ENCODE results near the gene ADARB2. TPM values are rescaled to one million over a fixed set of nuclear protein-coding genes. Genes with fewer than 3 reads are reported as not detected.

Gene ADARB2
- total RNA-seq, 1 donor from 2014 or later = 38.7 TPM

- Mint-ChIP-seq H3K9me3 (ENCODE audit: unreplicated experiment) (no peaks in the 10 kb centered on the region), H3K36me3 (ENCODE audit: unreplicated experiment) (no peaks in the 10 kb centered on the region), H3K4me1 (ENCODE audit: unreplicated experiment) (peaks cover 28% of the 10 kb centered on the region), H3K27me3 (ENCODE audit: unreplicated experiment) (no peaks in the 10 kb centered on the region), H3K4me3 (ENCODE audit: unreplicated experiment) (no peak overlapping the region), H3K27ac (ENCODE audit: unreplicated experiment) (no peak overlapping the region)
- DNase-seq (ENCODE audit: extremely low spot score, unreplicated experiment) = no peak
- TF ChIP-seq, protein P1, sequence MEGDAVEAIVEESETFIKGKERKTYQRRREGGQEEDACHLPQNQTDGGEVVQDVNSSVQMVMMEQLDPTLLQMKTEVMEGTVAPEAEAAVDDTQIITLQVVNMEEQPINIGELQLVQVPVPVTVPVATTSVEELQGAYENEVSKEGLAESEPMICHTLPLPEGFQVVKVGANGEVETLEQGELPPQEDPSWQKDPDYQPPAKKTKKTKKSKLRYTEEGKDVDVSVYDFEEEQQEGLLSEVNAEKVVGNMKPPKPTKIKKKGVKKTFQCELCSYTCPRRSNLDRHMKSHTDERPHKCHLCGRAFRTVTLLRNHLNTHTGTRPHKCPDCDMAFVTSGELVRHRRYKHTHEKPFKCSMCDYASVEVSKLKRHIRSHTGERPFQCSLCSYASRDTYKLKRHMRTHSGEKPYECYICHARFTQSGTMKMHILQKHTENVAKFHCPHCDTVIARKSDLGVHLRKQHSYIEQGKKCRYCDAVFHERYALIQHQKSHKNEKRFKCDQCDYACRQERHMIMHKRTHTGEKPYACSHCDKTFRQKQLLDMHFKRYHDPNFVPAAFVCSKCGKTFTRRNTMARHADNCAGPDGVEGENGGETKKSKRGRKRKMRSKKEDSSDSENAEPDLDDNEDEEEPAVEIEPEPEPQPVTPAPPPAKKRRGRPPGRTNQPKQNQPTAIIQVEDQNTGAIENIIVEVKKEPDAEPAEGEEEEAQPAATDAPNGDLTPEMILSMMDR (IDR thresholded peaks at IDR 0.05) = no peak
Observed at GRCh38 chr10:1267148-1267547, 470.2 kb downstream of the ADARB2 start.

- H3K9me3 Mint-ChIP-seq (ENCODE audit: unreplicated experiment) = no peaks in the 10 kb centered on the region
- no peak overlapping the region for H3K27ac Mint-ChIP-seq (ENCODE audit: unreplicated experiment)
- no peak overlapping the region for H3K4me3 Mint-ChIP-seq (ENCODE audit: unreplicated experiment)
- H3K4me1 Mint-ChIP-seq (ENCODE audit: unreplicated experiment) = peaks cover 26% of the 10 kb centered on the region
- TF ChIP-seq, protein P1 (IDR thresholded peaks at IDR 0.05) = no peak
- no peak for DNase-seq (ENCODE audit: extremely low spot score, unreplicated experiment)
- H3K27me3 Mint-ChIP-seq (ENCODE audit: unreplicated experiment) = no peaks in the 10 kb centered on the region
- no peaks in the 10 kb centered on the region for H3K36me3 Mint-ChIP-seq (ENCODE audit: unreplicated experiment)
Observed at GRCh38 chr10:1266033-1266802, 471.1 kb downstream of the ADARB2 start.

DNA sequence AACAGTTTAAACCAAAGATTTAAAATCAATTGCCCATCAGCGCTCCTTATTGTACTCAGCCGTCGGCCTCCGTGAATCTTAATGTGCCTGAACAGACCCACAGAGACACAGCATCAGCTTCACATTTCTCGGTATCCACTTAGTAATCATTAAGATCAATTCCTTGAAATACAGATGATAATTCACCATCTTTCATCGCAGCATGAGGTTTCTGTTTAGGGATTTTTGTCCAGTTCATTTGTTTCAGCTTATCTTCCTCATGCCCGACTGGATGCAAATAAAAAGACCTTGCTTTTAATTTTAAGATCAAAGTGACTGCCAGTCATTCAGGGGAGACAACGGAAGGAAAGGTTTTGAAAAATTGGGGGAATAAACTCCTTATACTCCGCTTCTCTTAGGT, 473.3 kb downstream of the ADARB2 start:
- Mint-ChIP-seq H3K27ac (ENCODE audit: unreplicated experiment) (no peak overlapping the region), H3K27me3 (ENCODE audit: unreplicated experiment) (peaks cover 2% of the 10 kb centered on the region), H3K4me3 (ENCODE audit: unreplicated experiment) (no peak overlapping the region), H3K9me3 (ENCODE audit: unreplicated experiment) (no peaks in the 10 kb centered on the region), H3K4me1 (ENCODE audit: unreplicated experiment) (peaks cover 21% of the 10 kb centered on the region), H3K36me3 (ENCODE audit: unreplicated experiment) (no peaks in the 10 kb centered on the region)
- DNase-seq (ENCODE audit: extremely low spot score, unreplicated experiment) = no peak
- TF ChIP-seq, protein P1 (IDR thresholded peaks at IDR 0.05) = no peak

- no peaks in the 10 kb centered on the region for H3K9me3 Mint-ChIP-seq (ENCODE audit: unreplicated experiment)
- peaks cover 2% of the 10 kb centered on the region for H3K36me3 Mint-ChIP-seq (ENCODE audit: unreplicated experiment)
- no peak overlapping the region for H3K4me3 Mint-ChIP-seq (ENCODE audit: unreplicated experiment)
- peaks cover 12% of the 10 kb centered on the region for H3K27me3 Mint-ChIP-seq (ENCODE audit: unreplicated experiment)
- H3K27ac Mint-ChIP-seq (ENCODE audit: unreplicated experiment) = no peak overlapping the region
- no peak for DNase-seq (ENCODE audit: extremely low spot score, unreplicated experiment)
- TF ChIP-seq, protein P1 (IDR thresholded peaks at IDR 0.05) = no peak
- H3K4me1 Mint-ChIP-seq (ENCODE audit: unreplicated experiment) = peaks cover 17% of the 10 kb centered on the region
Observed at GRCh38 chr10:1257274-1257673, 480.1 kb downstream of the ADARB2 start.

DNA sequence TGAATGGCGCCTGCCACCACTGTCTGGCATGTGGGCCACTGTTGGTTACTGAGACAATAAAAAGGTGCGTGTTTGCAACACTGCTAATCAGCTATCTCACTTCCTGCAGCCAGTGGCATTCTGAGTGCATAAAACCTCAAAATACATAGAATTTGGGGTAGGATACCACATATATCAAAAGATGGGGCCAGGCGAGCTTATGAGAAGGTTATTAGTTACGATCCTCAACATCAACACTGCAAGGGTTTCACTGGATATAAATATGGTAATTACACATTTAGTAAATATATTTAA, 480.9 kb downstream of the ADARB2 start:
- no peak for DNase-seq (ENCODE audit: extremely low spot score, unreplicated experiment)
- H3K9me3 Mint-ChIP-seq (ENCODE audit: unreplicated experiment) = no peaks in the 10 kb centered on the region
- no peak overlapping the region for H3K4me3 Mint-ChIP-seq (ENCODE audit: unreplicated experiment)
- TF ChIP-seq, protein P1 (IDR thresholded peaks at IDR 0.05) = no peak
- peaks cover 2% of the 10 kb centered on the region for H3K36me3 Mint-ChIP-seq (ENCODE audit: unreplicated experiment)
- no peak overlapping the region for H3K27ac Mint-ChIP-seq (ENCODE audit: unreplicated experiment)
- H3K4me1 Mint-ChIP-seq (ENCODE audit: unreplicated experiment) = peaks cover 21% of the 10 kb centered on the region
- H3K27me3 Mint-ChIP-seq (ENCODE audit: unreplicated experiment) = peaks cover 12% of the 10 kb centered on the region
